Lower leg skin (tissue), 4 donors: ENCODE measurements around the gene NAV2. TPM values are rescaled to one million over a fixed set of nuclear protein-coding genes. Genes with fewer than 3 reads are reported as not detected.
A peak's percentile ranks its signal among the peaks of the same experiment; 100 is the strongest.

Experiments used
- DNase-seq, 2 donors: peaks; one replicate each; pipeline ENCODE4 v3.0.0-alpha.2; 2019; ENCODE audit warnings: low spot score in 2 of 2
- H3K4me3 ChIP-seq: fragments of 200-600 bp; sonication (generic); 2 replicates; pipeline ENCODE4 v1.5.1; 2017; ENCODE audit warnings: mild to moderate bottlenecking, low read depth; ENCODE audit not compliant: poor library complexity, severe bottlenecking
- CTCF ChIP-seq, 3 donors: fragments of 450-650 bp; IDR thresholded peaks; one replicate each; pipeline ENCODE4 v1.5.1; 2016; ENCODE audit warnings: antibody characterized with exemption in 3 of 3, mild to moderate bottlenecking in 3 of 3, moderate library complexity in 2 of 3
- POLR2A ChIP-seq, 2 donors: fragments of 450-650 bp; IDR thresholded peaks; one replicate each; pipeline ENCODE4 v1.6.1; 2016 to 2017; ENCODE audit warnings: antibody characterized with exemption in 2 of 2, mild to moderate bottlenecking in 1 of 2, moderate library complexity in 1 of 2
- WGBS, 2 donors: methylation state at CpG; one replicate each; pipeline ENCODE4 v1.1.5; 2018; 5-methylcytosine and 5-hydroxymethylcytosine counted together
- intact Hi-C: fragments of 100-400 bp; cut with DNase I; formaldehyde crosslinking; loops from one replicate; pipeline ENCODE4 v1.15.0; 2023; ENCODE audit warnings: low total_unique reads
- total RNA-seq, 4 donors: library from RNA; depleted of rRNA; stranded (reverse); fragments of >200 nt; gene quantifications; one replicate each; pipeline ENCODE4 v1.1.0, GENCODE V29; 2016

NAV2 gene
- total RNA-seq, 4 donors from 2014 or later, result 5.8 to 30.7 (median 21.0) TPM

GRCh38 chr11:19982774-19983495, 270.3 kb downstream of the NAV2 start:
- no peak for TF ChIP-seq POLR2A (IDR thresholded peaks at IDR 0.05)
- TF ChIP-seq CTCF (IDR thresholded peaks at IDR 0.05), result no peak
- no peak overlapping the region for H3K4me3 ChIP-seq
- DNase-seq, result no peak
- intact Hi-C loops, result no loop called here
- WGBS, 2 donors, result 85 to 91% methylated on average over 5 of the region's 5 CpGs

- H3K4me3 ChIP-seq, result no peak overlapping the region
- intact Hi-C loops, result no loop called here
- TF ChIP-seq POLR2A (IDR thresholded peaks at IDR 0.05) (no peak), CTCF (IDR thresholded peaks at IDR 0.05) (no peak)
- 93 to 96% methylated on average over 8 of the region's 8 CpGs for WGBS, 2 donors
- DNase-seq, result no peak
These were observed 271.6 kb downstream of the NAV2 start for GRCh38 chr11:19984048-19984742.

GRCh38 chr11:19985111-19985510, 272.5 kb downstream of the NAV2 start:
- TF ChIP-seq POLR2A (IDR thresholded peaks at IDR 0.05) (no peak), CTCF (IDR thresholded peaks at IDR 0.05) (no peak)
- DNase-seq, result no peak
- H3K4me3 ChIP-seq, result no peak overlapping the region
- intact Hi-C loops, result no loop called here

GRCh38 chr11:19987331-19987801, 274.7 kb downstream of the NAV2 start:
- TF ChIP-seq POLR2A (IDR thresholded peaks at IDR 0.05), result no peak
- TF ChIP-seq CTCF (IDR thresholded peaks at IDR 0.05), result no peak
- WGBS, 2 donors, result 68 to 76% methylated on average over 2 of the region's 2 CpGs
- H3K4me3 ChIP-seq, result no peak overlapping the region
- intact Hi-C loops, result no loop called here
- no peak for DNase-seq

GRCh38 chr11:19988598-19988997, 276.0 kb downstream of the NAV2 start:
- intact Hi-C loops, result no loop called here
- DNase-seq, result peak in 1 of 2 donors; percentile 24
- WGBS, 2 donors, result 49 to 51% methylated on average over 2 of the region's 2 CpGs
- no peak for TF ChIP-seq POLR2A (IDR thresholded peaks at IDR 0.05)
- TF ChIP-seq CTCF (IDR thresholded peaks at IDR 0.05), result no peak
- H3K4me3 ChIP-seq, result no peak overlapping the region
